ENCODE measurements around the gene TALDO1. TPM values are rescaled to one million over a fixed set of nuclear protein-coding genes. Genes with fewer than 3 reads are reported as not detected.

The TALDO1 gene
- total RNA-seq, 2 donors from 2014 or later, result 159 to 186 TPM

- ATAC-seq (peak; percentile 45), DNase-seq (peak in 1 of 2 donors; percentile 57)
- intact Hi-C loops (cut with DNase I, micrococcal nuclease), result no loop called here
Measured at GRCh38 chr11:776561-777287, 29.5 kb downstream of the TALDO1 start.

- DNase-seq, result peak; percentile 87 to 94
- intact Hi-C loops (cut with DNase I, micrococcal nuclease), result no loop called here
- ATAC-seq, result peak; percentile 90
Measured at GRCh38 chr11:777288-778255, 30.3 kb downstream of the TALDO1 start, which contains the start of gene GATD1. Gene GATD1 (minus strand): TSS chr11:777487. CDS start chr11:777462, 25 bp downstream.

- ATAC-seq (no peak), DNase-seq (no peak)
- intact Hi-C loops (cut with DNase I, micrococcal nuclease), result no loop called here
Measured at GRCh38 chr11:778976-779954, 32.0 kb downstream of the TALDO1 start.

GRCh38 chr11:779955-780532 is 32.8 kb downstream of the TALDO1 start:
- ATAC-seq (no peak), DNase-seq (no peak)
- intact Hi-C loops (cut with DNase I, micrococcal nuclease), result no loop called here

- intact Hi-C loops (cut with DNase I, micrococcal nuclease), result no loop called here
- ATAC-seq (no peak), DNase-seq (peak; percentile 6 to 22)
Measured at GRCh38 chr11:782264-783174, 35.3 kb downstream of the TALDO1 start.

- peak; percentile 82 to 84 for DNase-seq
- intact Hi-C loops (cut with DNase I, micrococcal nuclease), result no loop called here
- peak; percentile 88 for ATAC-seq
Measured at GRCh38 chr11:783581-784015, 36.3 kb downstream of the TALDO1 start.

- ATAC-seq (no peak), DNase-seq (no peak)
- intact Hi-C loops (cut with DNase I, micrococcal nuclease), result no loop called here
Measured at GRCh38 chr11:786235-787083, 39.2 kb downstream of the TALDO1 start.

GRCh38 chr11:787084-787675 is 39.9 kb downstream of the TALDO1 start:
- DNase-seq, result no peak
- intact Hi-C loops (cut with DNase I, micrococcal nuclease), result no loop called here
- ATAC-seq, result no peak

GRCh38 chr11:788009-788640 is 40.9 kb downstream of the TALDO1 start:
- ATAC-seq (no peak), DNase-seq (no peak)
- intact Hi-C loops (cut with DNase I, micrococcal nuclease), result no loop called here

GRCh38 chr11:788953-789940 is 42.0 kb downstream of the TALDO1 start:
- DNase-seq (no peak), ATAC-seq (peak; percentile 5)
- intact Hi-C loops (cut with DNase I, micrococcal nuclease), result no loop called here

GRCh38 chr11:789943-790342 is 42.7 kb downstream of the TALDO1 start, which contains the start of gene CEND1:
Gene CEND1 (minus strand): TSS chr11:790090. CDS start chr11:788576, 1,514 bp downstream.
- ATAC-seq, result peak; percentile 30
- intact Hi-C loops (cut with DNase I, micrococcal nuclease), result no loop called here
- DNase-seq, result peak in 1 of 2 donors; percentile 48

- ATAC-seq (no peak), DNase-seq (no peak)
- intact Hi-C loops (cut with DNase I, micrococcal nuclease), result no loop called here
Measured at GRCh38 chr11:790721-791564, 43.7 kb downstream of the TALDO1 start.

All from left colon (tissue), 2 donors.